Stimulated activated CD4-positive, alpha-beta T cell treated with anti-CD3 and anti-CD28 coated beads, Interleukin-15, amount 100 ng/mL, for 48 hours (primary cell): ENCODE data around the gene PDE11A.

ENCODE experiments used
- DNase-seq, 2 donors: peaks; one replicate each; pipeline ENCODE4 v3.0.0-alpha.2; 2020; ENCODE audit warnings: low read depth in 2 of 2

PDE11A gene

DNA sequence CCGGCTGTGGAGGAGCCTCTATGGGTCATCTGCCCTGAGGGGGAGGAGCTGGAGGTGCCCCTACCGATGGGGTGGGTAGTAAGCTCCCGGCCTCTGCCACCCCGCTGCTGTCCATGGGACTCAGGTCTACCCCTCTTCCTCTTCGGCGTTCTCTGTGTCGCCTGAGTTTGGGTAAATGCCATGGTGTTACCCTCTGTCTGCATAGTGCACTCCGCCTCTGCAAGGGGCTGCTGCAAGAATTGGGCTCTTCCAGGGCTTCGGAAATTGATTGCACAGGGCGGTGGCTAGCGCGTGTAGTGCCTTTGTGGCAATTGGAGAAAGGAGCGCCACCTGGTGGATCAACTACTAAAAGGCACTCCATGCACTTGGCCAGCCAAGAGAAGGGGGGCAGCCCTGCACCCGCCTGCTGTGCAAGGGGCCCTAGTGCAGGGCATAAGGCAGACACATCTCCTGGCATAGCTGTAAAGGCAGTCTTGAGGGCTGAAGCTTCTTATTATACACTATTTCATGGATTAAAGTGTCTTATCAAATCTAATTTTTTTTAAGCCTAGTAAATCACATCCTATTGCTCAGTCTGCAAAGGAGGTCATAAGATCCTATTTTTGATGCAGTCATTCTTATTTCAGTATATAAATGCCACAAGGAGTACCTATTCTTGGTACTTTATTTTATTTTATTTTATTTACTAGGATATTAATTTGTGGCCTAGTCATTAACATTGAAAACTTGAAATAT, 308.9 kb downstream of the PDE11A start:
- DNase-seq: peak; percentile 66 to 70

DNA sequence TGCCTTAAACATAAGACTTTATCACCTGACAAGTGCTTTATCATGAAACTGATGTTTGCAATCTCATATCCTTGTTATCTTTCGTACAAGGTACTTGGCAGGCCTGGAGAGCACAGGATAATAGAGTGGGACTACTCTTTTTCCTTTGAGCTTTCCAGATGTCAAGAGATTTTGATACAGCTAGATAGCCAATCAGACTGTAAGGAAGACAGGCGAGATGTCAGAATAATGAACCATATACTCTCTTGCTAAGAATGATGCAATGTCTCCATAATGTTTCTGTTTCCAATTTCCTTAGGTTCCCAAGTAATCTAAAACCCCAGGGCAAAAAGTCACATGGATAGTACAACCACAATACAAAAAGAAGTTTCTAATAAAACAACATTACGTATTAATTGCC, 313.1 kb downstream of the PDE11A start:
- no peak for DNase-seq

DNA sequence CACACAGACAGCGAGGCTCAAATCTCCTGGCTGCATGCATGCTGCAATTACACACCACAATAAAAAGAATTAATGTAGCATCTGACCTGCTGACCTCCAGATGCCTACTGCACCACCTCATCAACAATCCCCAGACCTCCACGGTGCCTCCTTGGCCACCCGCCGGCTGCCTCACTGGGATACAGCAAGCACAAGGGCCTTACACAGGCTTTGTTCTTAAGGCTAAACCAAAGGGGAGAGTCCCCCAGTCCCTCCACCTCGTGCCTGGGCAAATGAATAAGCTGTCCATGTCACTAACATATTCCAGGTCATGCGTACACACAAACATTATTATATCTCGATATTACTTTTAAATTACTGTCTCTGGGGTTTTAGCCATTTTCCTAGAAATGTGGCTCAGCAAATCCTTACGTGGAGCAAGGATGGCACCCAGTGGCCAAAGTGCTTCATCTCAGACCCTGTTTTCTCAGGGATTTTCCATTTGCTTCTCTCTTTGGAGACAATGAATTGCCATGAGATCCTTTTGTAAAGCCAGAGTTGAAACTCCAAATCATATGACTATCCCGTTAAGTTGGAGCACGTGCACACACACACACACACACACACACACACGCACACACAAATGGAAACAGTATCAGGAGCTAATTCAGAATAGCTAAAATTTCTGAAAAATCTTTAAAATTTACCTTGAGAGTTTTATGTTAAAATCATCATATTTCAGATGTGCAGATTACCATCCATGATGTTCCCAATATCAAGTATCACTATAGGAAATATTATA, 313.8 kb downstream of the PDE11A start:
- no peak for DNase-seq

DNA sequence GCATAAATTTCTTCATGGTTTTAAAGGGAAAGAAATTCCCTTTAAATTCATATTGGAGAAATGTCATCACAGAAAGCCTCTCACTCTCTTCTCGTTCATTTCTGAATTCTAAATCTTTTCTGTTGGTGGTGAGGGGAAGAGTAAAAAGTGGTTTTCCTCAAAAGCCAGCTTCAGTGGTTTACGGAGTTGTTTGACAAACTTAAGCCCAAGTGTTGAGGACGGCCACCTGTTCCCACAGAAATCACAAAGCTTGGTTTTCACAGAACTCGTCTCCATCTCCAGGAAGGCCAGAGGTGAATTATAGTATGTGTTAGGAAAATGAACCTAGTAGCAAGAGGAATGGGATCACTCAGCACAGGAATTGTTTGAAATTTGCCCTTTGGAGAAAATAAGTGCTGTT, 316.2 kb downstream of the PDE11A start:
- DNase-seq: no peak

DNA sequence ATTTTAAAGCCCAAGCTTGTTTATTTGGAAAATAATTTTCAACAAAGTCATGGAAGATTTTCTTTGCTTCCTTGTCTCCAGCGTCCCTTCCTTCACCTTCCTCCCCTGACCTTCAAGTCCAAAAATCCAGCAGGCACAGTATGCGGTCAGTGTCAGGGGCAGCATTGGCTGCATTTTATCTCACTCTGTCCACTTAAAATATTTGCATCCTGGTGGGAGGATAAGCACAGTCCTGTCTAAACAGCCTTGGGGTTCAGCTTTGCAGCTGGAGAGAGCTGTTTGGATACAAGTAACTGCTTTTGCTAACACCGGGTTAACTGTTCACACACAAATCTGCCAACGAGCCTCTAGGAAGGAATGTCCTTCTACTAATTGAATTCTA, 318.1 kb downstream of the PDE11A start:
- no peak for DNase-seq

DNA sequence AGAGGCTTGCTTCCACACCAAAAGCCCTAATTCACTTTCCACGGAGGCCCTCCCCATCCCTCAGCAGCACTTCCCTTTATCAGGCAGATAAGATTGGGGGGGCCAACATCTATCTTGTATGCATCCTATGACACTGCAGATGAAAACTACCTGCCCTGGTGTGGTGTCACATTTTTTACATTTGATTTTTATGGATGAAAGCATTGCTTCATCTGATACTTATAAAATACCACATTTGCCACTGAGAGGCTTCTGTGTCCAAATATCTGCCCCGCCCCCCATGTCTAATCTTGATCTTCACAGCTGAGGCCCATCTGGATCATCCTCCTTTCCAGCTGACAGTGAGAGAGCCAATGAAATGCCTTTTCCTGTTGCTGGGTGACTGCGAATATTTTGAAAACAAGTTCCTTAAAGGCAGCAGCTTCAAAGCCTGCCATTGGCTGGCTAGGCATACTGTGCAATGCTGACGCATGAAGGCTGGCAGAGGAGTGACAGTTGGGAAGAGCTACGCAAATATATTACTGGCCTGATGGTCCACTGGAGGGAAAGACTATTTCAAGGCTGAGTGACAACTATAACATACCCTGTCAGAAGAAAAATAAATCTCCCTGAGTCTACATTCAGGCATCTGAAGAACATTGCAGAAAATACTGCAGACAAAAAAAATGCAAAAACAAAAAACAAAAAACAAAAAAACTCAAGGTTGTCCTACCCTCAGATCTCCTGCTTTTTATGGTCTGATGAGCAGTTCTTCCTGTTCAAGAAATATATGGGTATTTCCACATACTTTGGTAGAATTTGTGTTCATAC, 318.7 kb downstream of the PDE11A start:
- DNase-seq: no peak

DNA sequence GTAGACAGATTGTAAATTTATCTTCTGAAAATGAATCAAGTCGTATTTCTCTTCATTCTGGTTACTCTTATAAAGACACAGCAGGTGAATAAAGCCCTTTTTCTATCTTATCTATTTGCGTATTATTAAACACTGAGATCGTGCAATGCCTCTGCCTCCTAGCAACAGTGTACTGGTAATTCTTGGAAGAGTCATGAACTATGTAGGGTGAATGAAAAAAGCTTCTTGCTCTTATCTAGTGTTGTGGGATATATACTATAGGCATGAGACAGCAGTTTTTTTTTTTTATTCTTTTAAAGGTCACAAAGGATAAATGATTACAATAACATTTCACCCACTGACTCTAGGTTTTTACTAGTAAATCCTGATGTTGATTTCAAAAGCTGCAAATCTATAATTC, 324.2 kb downstream of the PDE11A start:
- DNase-seq: no peak

DNA sequence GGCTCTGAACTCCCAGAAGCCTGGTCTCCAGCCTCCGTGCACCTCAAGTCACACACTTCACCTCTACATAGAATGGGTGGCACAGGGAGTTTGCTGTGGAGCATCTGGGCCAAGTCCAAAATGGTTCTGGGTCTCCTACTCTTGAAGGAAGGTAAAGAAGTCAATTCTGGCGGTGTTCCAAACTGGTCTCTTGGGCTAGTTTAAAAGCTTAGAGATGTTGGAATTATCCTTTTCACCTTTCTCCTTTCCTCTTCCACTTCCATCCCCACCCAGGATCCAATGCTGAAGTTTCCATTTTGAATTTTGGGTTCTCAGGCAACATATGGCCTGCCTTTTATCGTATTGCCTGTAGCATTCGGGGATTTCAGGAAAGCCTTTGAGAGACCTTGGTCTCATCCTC, 325.2 kb downstream of the PDE11A start:
- DNase-seq: no peak

DNA sequence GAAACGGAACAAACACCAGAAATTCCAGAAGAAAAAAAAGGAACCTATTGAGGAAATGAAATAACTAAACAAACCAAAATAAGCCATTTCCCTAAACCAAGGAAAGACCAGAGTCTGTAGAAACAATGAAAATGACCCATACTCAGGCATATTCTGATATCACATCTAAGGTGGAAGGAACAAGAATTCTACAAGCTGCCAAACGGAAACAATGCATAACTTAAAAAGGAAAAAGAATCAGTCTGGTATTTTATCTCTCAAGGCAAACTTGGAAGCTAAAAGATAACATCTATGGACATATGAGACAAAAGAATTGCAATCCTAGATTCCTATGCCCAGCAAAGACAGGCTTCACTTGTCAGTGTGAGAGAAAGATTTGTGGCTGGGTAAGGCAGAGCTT, 326.2 kb downstream of the PDE11A start:
- no peak for DNase-seq

DNA sequence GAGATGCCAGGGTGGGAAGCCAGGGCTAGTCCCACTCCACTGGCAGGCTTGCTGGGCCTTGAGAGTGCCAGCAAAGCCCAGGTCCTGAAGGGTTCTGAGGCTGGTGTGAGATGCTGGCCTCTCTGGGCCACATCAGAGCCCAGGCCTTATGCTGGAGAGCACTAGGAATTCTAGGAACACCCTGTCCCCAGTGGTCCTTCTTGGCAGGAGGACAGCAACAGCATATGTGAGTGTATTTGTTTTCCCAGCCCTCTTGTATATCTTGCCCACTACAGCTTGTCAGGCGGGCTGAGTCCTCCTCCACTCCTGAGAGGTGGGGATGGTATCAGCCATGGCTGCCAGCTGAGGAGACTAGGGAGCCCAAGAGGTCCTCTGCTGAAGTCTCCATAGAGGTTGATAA, 327.0 kb downstream of the PDE11A start:
- no peak for DNase-seq

DNA sequence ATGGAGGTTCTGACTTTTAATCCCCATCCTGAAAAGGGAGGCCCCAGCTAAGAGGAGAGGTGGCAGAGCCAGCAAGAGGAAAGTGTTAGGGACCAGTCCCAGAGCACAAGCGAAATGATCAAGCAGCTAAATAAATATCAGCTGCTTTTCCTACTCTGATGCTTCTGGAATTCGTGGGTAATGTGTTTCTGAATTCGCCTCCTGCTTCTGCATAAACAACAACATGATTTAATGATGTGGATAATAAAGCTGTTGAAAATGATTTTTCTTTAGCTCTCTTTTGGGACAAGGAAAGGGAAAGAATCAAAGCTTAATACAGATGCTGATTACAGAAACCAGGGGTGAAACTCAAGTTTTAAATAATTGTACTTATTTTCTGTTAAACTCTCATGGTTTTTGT, 329.7 kb downstream of the PDE11A start:
- DNase-seq: no peak

DNA sequence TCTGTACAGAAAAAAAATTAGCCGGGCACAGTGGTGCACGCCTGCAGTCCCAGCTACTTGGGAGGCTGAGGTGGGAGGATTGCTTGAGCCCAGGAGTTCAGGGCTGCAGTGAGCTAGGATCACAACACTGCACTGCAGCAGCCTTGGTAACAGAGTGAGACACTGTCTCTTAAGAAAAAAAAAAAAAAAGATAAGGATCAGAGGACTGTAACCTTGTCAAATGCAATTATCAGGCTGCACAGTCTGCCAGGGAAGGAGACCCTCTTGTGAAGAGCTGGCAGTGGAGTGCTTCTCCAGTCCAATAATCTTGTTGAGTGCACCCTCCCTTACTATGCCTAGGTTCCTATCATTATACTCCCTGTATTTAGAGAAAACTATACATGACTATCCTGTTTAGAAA, 330.7 kb downstream of the PDE11A start:
- no peak for DNase-seq

DNA sequence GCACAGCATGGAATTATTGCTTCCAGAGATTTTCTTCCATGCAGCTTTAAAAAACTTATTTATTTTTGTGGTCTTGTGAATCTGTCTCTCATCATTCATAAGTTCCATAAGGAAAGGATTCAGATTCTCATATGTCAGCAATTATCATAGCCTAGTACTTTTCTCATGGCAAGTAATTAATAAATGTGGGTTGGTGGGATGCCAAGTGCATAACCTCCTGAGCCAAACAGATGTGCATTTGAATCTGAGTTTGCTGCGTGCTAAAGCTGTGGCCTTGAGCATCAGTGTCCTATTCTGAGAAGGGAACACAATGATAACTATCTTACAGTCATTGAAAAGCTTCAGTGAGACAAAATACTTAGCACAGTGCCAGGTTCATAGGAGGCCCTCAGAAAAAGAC, 331.9 kb downstream of the PDE11A start:
- DNase-seq: no peak

DNA sequence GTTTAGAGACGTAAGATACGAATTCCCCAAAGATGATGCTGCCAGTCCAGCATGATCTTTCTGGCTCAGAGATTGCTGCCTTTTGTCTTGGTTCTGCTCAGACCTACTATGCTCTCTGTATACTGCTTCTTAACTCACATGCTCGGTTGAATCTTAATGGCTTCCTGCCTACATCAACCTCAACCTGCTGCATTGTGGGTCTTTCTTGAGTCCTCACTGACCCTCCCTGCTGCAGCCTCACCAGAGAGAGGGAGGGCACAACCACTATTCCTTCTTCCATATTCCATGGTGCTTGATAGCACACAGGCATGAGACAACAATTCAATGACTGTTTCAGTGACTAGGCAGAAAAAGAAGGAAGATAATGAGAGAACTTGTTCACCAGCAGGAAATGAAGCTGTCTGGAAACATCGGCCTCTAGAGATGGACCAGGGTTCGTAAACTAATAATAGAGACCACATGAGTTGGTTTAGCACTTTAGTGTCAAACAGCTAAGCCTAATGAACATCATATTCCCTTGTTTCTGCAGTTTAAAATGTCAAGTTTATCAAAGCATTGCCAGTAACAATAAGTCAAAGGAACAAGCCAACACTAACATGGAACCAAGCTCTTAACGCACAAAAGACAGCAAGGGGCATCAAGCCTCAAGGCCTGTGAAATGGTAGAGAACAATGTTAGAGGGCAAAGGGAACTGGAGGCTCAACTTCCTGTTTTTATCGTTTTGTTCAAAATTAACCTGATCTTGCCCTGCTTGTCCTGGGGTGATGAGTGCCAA, 333.9 kb downstream of the PDE11A start:
- DNase-seq: no peak

DNA sequence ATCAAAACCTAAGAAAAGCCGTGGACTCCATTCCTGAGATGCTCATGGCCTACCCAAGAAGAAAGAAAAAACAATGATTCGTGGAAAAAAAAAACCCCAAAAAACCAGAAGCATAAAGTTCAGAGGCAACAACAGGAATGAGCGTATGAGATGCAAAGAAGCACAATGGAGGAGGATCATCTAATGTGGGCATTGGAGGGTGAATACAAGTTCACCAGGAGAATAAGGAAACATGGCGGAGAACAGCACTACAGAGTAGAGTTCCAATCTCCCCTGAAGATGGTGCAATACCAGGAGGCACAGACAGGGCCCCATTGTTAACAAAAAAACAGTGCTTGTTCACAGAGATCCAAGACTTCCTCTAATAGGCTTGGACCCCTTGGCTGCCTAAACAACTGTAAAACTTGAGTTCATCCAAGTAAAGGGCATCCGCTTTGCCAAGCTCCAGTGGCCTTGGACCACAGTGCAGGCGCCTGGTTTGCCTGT, 337.2 kb downstream of the PDE11A start:
- no peak for DNase-seq

DNA sequence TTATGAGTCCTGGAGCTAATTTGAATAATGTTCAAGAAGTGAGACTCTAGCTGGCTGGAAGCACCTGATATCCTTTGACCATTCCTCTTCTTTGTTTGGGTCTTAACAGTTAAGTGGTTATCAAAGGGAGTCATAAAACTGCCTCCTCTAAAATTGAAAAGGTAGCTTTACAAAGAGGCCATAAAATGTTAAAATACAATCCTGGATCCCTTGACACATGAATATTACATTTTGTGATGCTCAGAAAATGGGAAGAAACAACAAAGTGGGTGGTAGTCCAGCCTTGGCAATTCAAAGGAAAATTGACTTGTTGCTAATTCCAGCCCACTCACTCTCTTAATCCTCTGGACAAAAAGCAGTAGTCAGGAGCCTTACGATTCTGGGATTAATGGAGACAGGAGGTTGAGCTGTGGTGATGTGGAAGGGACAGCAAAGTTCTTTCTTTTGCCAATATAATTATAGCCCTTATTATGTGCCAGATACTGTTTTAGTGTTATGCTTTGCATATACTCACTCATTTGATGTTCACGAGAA, 339.2 kb downstream of the PDE11A start:
- DNase-seq: no peak

DNA sequence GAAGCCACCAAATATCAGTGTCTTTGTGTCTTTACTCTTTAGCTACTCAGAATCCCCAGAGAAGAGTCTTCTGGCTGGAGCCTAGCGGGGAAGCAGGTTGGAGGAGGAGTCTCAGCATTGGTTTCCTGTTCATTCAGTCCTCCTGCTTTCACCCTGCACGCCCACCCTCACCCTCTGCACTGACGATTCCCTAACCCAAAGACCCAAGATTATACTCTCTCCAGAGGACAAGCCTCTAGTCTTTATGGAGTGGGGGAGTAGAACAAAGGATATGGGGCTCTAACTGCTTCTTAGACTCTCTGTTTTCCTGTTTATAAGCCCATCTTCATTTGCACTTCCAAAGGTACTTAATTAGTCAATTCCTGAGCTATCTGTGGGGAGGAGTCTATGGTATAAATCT, 341.2 kb downstream of the PDE11A start:
- no peak for DNase-seq

DNA sequence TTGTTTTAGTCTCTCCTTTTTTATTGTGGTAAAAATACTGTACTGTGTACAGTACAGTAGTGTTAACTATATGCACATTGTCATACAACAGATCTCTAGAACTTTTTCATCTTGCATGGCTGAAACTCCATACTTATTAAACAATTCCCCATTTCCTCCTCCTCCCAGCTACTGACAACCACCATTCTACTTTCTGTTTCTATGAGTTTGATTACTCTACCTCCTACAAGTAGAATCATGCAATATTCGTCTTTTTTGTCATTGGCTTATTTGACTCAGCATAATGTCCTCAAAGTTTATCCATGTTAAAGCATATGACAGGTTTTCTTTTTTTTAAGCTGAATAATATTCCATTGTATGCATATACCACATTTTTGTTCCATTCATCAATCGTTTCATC, 341.8 kb downstream of the PDE11A start:
- DNase-seq: no peak

DNA sequence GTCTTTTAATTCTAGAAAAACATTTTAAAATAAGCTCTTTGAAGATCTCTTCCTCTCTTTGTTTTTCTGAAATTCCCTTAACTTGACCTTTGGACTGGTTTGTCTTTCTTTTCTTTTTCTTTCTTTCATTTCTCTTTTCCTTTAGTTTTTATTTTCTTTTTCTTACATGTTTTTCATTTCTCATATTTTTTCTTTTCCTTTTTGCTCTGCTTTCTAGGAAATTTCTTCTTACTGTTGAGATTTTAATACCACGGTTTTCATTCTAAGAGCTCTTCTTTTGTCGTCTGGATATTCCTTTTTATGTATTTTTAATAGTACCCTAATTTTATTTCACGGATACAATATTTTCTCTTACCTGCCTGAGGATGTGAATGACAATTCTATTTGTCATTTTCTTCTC, 342.2 kb downstream of the PDE11A start:
- DNase-seq: no peak

DNA sequence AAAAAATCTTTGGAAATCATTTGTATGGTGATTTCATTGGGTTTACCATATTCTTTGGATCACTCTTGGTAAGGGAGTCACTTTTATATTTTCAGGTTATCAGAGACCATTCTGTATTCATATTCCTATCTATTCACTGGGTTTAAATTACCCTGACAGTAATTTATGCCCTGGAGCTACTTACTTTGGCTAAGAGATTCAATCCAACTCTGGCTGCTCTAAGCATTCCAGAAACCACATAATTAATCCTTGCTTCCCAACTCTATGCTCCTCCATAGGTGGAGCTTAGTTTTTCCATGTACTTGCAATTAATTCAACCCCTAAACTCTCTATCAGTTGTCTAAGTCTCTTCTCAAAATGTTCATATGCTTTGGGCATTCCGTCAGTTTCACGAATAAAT, 343.7 kb downstream of the PDE11A start:
- no peak for DNase-seq

DNA sequence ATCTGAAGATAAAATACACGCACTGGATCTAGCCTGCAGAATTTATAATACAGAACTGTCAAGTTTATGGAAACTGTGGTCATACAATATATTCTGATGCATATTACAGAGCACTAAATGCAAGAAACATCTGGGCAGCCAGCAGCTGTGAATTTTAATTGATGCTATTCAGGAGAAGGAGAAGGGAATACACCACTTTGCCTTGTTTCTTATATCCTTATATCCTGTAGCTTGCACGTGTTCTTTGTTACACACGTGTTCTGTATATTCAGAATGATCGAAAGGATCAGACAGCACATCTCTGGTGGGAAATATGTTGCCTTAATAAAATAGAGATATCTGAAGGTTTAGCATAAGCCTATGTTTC, 344.2 kb downstream of the PDE11A start:
- DNase-seq: no peak
